ENCODE measurements around the gene CCL1.

GRCh38 chr17:34319039-34319483 is 44.0 kb downstream of the CCL1 start, which contains the start of gene CCL8:
- TF ChIP-seq CTCF (IDR thresholded peaks at IDR 0.05; ENCODE audit: borderline replicate concordance, extremely low read depth, low read length, poor library complexity, severe bottlenecking) (no peak), EZH2 (IDR thresholded peaks at IDR 0.05; ENCODE audit: borderline replicate concordance, low read depth, low read length, severe bottlenecking) (no peak)

All from DND-41 (cell line).